Subcutaneous adipose tissue (tissue), 4 donors: ENCODE data around the gene ADGRD1. TPM values are rescaled to one million over a fixed set of nuclear protein-coding genes. Genes with fewer than 3 reads are reported as not detected.

ENCODE experiments used
- CTCF ChIP-seq: fragments of 450-650 bp; IDR thresholded peaks from one replicate; pipeline ENCODE4 v1.5.1; 2016; ENCODE audit warnings: low read depth, mild to moderate bottlenecking, control low read depth, antibody characterized with exemption, moderate library complexity
- total RNA-seq, 4 donors: library from RNA; depleted of rRNA; stranded (reverse); fragments of >200 nt; gene quantifications; one replicate each; pipeline ENCODE4 v1.1.0, GENCODE V29; 2016

ADGRD1 gene
- total RNA-seq, 4 donors from 2014 or later, result 16.3 to 34.1 (median 24.1) TPM

DNA sequence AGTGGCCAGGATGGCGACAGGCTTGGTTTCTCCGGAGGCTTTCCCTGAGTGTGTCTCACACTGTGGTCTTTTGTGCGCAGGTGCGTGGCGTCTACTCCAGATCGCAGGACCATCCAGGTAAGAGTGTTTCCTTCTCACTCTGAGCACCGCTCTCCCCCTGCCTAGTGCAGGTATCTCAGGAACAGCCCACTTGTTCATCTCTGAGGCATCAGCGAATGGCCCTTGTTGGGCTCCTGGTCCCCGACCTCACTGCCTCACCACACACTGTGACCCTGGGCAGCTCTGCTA is 781 bp downstream of the ADGRD1 start:
- no peak for TF ChIP-seq CTCF

DNA sequence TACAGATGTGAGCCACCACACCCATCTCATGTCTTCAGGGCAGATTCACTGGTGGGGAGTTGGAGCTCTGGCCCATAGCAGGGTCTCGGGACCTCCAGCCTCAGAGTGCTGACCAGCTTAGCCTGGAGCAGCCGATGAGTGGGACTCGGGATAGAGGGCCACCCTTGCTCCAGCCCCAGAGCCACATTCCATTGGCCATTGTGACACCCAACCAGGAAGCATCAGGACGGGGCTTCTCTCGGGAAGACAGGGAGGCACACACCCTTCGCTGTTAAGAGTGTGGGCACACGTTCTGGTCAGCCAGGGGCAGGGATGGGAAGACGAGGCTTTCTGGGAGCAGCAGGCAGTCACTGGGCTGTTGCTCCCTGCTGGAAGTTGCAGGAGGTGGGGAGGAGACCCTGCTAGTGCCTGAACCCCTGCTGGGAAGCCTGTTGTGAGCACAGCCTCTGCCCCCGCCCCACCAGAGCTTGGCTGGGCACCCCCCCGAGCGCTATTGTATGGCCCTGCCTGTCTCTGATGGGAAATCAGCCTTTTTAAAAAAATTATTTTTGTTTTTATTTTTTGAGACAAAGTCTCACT is 1.6 kb downstream of the ADGRD1 start:
- TF ChIP-seq CTCF, result no peak

- no peak for TF ChIP-seq CTCF
Measured at GRCh38 chr12:130956009-130956408, 2.3 kb downstream of the ADGRD1 start.

GRCh38 chr12:130956456-130957303 is 3.0 kb downstream of the ADGRD1 start:
- TF ChIP-seq CTCF, result no peak

- no peak for TF ChIP-seq CTCF
Measured at GRCh38 chr12:130957304-130957621, 3.6 kb downstream of the ADGRD1 start.

DNA sequence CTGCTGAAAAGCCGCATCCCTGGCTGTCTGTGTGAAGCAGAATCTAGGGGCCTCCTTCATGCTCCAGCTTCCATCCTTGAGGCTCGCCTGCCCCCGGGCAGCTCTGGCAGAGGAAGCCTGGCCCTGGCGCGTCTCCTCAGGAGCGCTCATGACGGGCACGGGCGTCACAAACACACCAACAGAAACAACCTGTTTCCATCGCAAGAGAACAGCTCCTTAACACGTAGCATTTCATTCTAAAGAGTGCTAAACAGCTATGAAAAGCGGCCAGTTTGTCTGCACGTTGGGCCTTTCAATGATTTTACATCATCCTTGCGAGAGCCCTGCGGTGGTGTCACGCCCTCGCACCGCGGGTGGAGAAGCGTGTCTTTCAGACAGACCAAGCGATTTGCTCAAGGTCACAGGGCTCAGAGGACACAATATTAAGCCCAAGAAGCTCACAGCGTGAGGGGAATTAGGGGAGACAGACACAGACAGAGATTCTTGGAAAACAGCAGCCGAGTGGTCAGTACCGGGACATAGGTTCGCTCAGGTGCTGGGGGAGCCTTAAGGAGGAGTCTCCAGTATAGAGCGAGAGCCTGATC is 4.9 kb downstream of the ADGRD1 start:
- TF ChIP-seq CTCF, result no peak

- no peak for TF ChIP-seq CTCF
Measured at GRCh38 chr12:130959632-130960031, 5.9 kb downstream of the ADGRD1 start.
